ENCODE measurements around the gene FAM227B. TPM values are rescaled to one million over a fixed set of nuclear protein-coding genes. Genes with fewer than 3 reads are reported as not detected.
"Not testable (repeated sequence)": the region's sequence is repeated elsewhere in the genome, so short reads cannot be mapped to it uniquely, and the experiment has no call there.

FAM227B gene
- total RNA-seq, 1 experiment from 2014 or later: 2.6 TPM

- in situ Hi-C loops (cut with HindIII; ENCODE audit: low pct_unique_long_range_greater_than_20kb, low sequenced_read_pairs): no loop called here
- DNase-seq (ENCODE audit: low read depth, low spot score): no peak
Measured at GRCh38 chr15:49530092-49530491, 90.5 kb downstream of the FAM227B start.

DNA sequence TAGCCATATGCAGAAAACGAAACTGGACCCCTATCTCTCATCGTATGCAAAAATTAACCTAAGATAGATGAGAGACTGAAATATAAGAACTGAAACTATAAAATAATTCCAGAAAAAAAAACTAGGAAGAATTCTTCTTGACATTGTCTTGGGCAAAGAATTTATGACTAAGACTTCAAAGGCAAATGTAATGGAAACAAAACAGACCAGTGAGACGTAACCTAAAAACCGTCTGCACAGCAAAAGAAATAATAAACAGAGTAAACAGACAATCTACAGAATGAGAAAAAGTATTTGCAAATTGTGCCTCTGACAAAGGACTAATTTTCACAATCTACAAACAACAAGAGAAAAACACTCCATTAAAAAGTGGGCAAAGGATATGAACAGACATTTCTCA is 92.3 kb downstream of the FAM227B start:
- no peak for DNase-seq (ENCODE audit: low read depth, low spot score)
- in situ Hi-C loops (cut with HindIII; ENCODE audit: low pct_unique_long_range_greater_than_20kb, low sequenced_read_pairs): no loop called here

DNA sequence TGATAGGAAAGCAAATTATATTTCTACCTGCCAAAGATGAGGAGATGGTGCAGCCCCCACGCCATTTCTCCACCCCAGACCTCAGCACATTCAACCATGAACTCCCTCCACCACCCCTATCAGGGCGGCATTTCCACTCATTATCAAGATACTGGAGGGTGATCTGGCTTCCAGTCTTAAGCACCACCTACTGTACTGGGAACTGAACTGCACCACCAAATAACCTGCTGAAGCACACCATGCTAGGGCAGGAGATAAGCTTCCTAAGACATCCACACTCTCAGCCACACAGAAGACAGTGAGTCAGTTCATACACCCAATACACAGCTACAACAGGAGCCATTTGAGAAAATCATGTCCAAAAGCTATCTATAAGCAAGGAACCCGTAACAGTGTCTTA is 98.8 kb downstream of the FAM227B start:
- in situ Hi-C loops (cut with HindIII; ENCODE audit: low pct_unique_long_range_greater_than_20kb, low sequenced_read_pairs): no loop called here

DNA sequence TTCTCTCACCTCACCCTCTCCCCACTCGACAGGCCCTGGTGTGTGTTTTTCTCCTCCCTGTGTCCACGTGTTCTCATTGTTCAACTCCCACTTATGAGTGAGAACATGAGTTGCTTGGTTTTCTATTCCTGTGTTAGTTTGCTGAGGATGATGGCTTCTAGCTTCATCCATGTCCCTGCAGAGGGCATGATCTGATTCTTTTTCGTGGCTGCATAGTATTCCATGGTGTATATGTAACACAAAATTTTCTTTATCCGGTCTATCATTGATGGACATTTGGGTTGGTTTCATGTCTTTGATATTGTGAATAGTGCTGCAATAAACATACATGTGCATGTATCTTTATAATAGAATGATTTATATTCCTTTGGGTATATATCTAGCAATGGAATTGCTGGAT is 107.9 kb downstream of the FAM227B start:
- DNase-seq (ENCODE audit: low read depth, low spot score): not testable (repeated sequence)

More for the DNA sequence above, 98.8 kb downstream of the FAM227B start:
- DNase-seq (ENCODE audit: low read depth, low spot score): peak; percentile 76

GRCh38 chr15:49507261-49507660 is 113.4 kb downstream of the FAM227B start:
- no peak for DNase-seq (ENCODE audit: low read depth, low spot score)
- in situ Hi-C loops (cut with HindIII; ENCODE audit: low pct_unique_long_range_greater_than_20kb, low sequenced_read_pairs): no loop called here

More for the DNA sequence above, 107.9 kb downstream of the FAM227B start:
- in situ Hi-C loops (cut with HindIII; ENCODE audit: low pct_unique_long_range_greater_than_20kb, low sequenced_read_pairs): not testable (repeated sequence)

DNA sequence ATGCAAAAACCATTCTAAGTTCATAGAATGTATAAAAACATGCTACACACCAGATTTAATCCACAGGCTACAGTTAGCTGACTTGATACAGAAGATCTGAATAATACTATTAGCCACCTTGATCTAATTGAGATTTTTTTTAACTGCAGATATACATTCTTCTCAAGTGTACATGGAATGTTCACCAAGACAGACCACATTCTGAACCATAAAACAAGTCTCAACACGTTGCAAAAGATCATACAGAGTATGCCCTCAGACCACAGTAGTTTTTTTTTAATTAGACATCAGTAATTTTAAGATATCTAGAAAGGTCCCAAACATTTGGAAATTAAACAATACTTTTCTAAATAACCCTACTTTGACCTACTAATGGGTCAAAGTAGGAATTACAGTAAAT is 114.3 kb downstream of the FAM227B start:
- no peak for DNase-seq (ENCODE audit: low read depth, low spot score)
- in situ Hi-C loops (cut with HindIII; ENCODE audit: low pct_unique_long_range_greater_than_20kb, low sequenced_read_pairs): no loop called here

DNA sequence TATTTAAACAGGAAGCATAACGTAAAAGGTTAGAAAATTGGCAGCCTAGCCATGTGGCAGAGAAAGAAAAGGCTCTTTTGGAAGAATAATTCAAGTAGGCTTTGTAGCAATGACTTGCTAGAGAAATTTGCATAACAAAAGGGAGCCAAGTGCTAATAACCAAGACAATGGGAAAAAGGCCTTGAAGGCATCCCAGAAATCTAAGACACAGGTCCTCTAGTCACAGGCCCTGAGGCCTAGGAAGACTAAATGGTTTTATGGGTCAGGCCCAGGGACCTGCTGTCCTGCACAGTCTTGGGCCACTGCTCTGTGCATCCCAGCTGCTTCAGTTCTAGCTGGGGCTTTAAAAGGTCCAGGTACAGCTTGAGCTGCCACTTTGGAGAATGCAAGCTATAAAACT is 119.0 kb downstream of the FAM227B start:
- no peak for DNase-seq (ENCODE audit: low read depth, low spot score)
- in situ Hi-C loops (cut with HindIII; ENCODE audit: low pct_unique_long_range_greater_than_20kb, low sequenced_read_pairs): no loop called here

- in situ Hi-C loops (cut with HindIII; ENCODE audit: low pct_unique_long_range_greater_than_20kb, low sequenced_read_pairs): no loop called here
- no peak for DNase-seq (ENCODE audit: low read depth, low spot score)
Measured at GRCh38 chr15:49495993-49496753, 124.4 kb downstream of the FAM227B start.

DNA sequence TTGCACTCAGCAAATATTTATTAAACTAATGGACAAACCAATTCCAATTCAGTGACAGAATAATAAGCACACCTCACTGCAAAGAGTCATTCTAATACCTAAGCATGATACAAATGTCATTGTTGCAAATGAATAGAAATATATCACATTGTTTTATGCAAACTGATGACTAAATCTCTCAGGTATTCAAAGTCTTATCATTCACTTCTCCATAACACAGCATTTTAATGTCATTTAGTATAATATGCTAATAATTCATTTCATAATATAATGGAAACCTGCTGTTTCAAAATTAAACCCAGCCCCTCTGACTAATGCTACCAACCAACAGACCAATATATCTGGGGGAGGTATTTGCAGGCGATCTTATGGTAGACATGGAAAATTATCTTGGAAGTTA is 125.8 kb downstream of the FAM227B start:
- DNase-seq (ENCODE audit: low read depth, low spot score): no peak

GRCh38 chr15:49492830-49493229 is 127.8 kb downstream of the FAM227B start:
- in situ Hi-C loops (cut with HindIII; ENCODE audit: low pct_unique_long_range_greater_than_20kb, low sequenced_read_pairs): no loop called here
- no peak for DNase-seq (ENCODE audit: low read depth, low spot score)

More for the DNA sequence above, 125.8 kb downstream of the FAM227B start:
- in situ Hi-C loops (cut with HindIII; ENCODE audit: low pct_unique_long_range_greater_than_20kb, low sequenced_read_pairs): no loop called here

DNA sequence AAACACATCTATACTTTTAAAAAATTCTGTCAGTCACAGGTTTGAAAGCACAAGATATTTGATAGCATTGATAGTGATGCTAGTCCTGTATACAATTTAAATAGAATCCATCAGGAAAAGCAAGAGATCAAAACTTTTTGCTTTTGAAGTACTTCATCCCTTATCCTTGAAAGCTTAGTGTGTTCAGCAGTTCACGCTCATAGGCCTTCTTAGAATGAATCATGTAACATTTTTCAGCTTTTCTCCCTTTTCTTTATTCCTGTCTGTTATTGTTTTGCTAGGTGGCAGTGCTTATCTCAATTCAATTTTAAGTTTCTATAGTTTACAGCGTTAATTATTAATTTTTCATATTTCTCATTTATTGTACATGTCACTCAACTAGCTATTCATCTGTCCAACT is 128.5 kb downstream of the FAM227B start:
- in situ Hi-C loops (cut with HindIII; ENCODE audit: low pct_unique_long_range_greater_than_20kb, low sequenced_read_pairs): no loop called here
- DNase-seq (ENCODE audit: low read depth, low spot score): no peak

DNA sequence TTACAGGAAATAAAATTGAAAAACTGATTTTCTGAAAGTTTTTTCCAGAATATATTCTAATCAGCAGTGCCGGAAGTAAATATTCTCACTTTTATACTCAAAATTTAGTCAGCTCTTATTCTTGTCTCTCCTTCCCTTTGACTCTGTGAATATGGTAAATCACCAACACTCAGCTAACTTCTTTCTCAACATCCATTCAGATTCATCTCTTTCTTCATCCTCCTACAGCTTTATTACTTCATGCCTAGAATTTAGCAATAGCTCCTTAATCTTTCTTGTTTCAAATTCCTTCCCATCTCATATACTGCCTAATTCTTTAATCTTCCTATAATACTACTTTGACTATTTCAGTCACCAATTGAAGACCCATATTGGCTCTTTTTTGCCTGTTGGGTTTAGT is 129.7 kb downstream of the FAM227B start:
- no peak for DNase-seq (ENCODE audit: low read depth, low spot score)
- in situ Hi-C loops (cut with HindIII; ENCODE audit: low pct_unique_long_range_greater_than_20kb, low sequenced_read_pairs): no loop called here

- in situ Hi-C loops (cut with HindIII; ENCODE audit: low pct_unique_long_range_greater_than_20kb, low sequenced_read_pairs): not testable (repeated sequence)
- DNase-seq (ENCODE audit: low read depth, low spot score): peak; percentile 17
Measured at GRCh38 chr15:49485401-49485800, 135.2 kb downstream of the FAM227B start.

DNA sequence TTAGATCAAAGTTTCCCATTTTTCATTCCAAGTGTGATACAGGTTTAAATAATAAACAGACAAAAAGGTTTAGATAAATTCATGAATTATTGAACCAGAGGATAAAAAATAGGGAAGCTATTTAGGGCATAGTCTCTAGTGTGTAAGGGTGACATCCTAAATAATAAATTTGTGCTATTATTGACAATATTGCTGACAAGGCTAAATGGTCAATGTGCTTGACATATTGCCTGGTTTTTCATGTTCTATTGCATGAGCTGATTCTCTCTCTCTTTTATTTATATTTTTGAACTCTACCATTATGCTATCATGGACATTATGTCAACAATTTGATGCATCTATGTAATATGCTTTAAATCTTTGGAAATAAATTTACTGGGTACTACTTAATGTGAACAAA is 141.6 kb downstream of the FAM227B start:
- in situ Hi-C loops (cut with HindIII; ENCODE audit: low pct_unique_long_range_greater_than_20kb, low sequenced_read_pairs); DNase-seq (ENCODE audit: low read depth, low spot score): not testable (repeated sequence)

- DNase-seq (ENCODE audit: low read depth, low spot score); in situ Hi-C loops (cut with HindIII; ENCODE audit: low pct_unique_long_range_greater_than_20kb, low sequenced_read_pairs): not testable (repeated sequence)
Measured at GRCh38 chr15:49478021-49478420, 142.6 kb downstream of the FAM227B start.

GRCh38 chr15:49473031-49473430 is 147.6 kb downstream of the FAM227B start:
- DNase-seq (ENCODE audit: low read depth, low spot score): no peak
- in situ Hi-C loops (cut with HindIII; ENCODE audit: low pct_unique_long_range_greater_than_20kb, low sequenced_read_pairs): no loop called here

DNA sequence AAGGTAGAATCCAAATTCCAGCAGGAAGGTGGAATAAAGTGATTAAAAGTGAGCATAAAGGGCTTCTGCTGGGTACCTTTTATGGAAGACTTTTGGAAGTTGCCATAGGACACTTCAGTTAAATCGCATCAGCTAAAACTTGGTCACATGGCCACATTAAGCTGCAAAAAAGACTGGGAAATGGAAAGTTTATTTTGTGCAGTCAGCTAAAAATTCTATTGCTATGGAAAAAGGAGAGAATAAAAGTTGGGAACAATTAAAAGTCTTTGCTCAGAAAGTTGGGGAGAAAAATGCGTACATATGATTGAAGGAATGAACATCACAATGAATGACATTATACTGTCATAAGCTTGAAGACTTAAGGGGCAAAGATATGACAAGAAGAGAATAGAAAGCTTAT is 148.3 kb downstream of the FAM227B start:
- no peak for DNase-seq (ENCODE audit: low read depth, low spot score)
- in situ Hi-C loops (cut with HindIII; ENCODE audit: low pct_unique_long_range_greater_than_20kb, low sequenced_read_pairs): no loop called here

DNA sequence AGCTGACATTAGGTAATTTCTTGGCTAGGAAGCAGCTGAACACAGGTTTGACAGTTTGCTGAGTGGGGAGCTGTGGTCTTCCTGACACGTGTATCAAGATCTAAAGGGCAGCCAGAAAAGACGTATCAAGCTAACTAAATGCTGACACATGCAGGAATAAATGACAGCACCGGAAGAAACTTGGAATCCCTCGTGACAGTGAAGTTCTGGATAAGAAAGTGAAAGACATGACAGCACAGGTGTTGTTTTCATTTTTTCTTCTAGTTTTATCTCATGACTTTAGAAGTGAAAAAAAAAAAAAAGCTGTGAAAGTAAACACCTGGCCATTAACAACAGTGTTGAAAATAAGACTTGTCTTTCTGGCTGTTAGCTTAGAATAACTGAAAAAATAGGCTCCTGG is 148.9 kb downstream of the FAM227B start:
- in situ Hi-C loops (cut with HindIII; ENCODE audit: low pct_unique_long_range_greater_than_20kb, low sequenced_read_pairs): no loop called here
- no peak for DNase-seq (ENCODE audit: low read depth, low spot score)

DNA sequence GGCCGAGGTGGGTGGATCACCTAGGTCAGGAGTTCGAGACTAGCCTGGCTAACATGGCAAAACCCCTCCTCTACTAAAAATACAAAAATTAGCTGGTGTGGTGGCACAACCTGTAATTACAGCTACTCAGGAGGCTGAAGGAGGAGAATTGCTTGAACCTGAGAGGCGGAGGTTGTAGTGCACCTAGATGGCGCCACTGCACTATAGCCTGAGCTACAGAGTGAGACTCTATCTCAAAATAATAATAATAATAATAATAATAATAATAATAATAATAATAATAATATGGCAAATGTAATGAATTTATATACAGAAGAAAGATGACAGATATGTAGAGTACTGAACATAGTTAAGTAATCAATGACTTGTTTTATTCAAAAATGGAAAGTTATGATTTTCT is 149.4 kb downstream of the FAM227B start:
- DNase-seq (ENCODE audit: low read depth, low spot score): peak; percentile 22
- in situ Hi-C loops (cut with HindIII; ENCODE audit: low pct_unique_long_range_greater_than_20kb, low sequenced_read_pairs): not testable (repeated sequence)

- in situ Hi-C loops (cut with HindIII; ENCODE audit: low pct_unique_long_range_greater_than_20kb, low sequenced_read_pairs): no loop called here
- peak; percentile 62 for DNase-seq (ENCODE audit: low read depth, low spot score)
Measured at GRCh38 chr15:49468481-49468839, 152.2 kb downstream of the FAM227B start.
